K562 (cell line): ENCODE measurements around the gene CCDC148. TPM values are rescaled to one million over a fixed set of nuclear protein-coding genes. Genes with fewer than 3 reads are reported as not detected.
"Not testable (repeated sequence)": the region's sequence is repeated elsewhere in the genome, so short reads cannot be mapped to it uniquely, and the experiment has no call there.

Source experiments
- ATAC-seq: fragments of 200-7000 bp; cut with Tn5 transposase; 3 replicates; pipeline ENCODE4 v1.9.1; 2020; ENCODE audit warnings: moderate library complexity
- BruUV-seq: library from RNA; stranded (reverse); fragments of 400-500 nt; replicated peaks from 2 replicates; lab custom pipeline; 2021; lab: Mats Ljungman, UMichigan
- CTCF ChIA-PET: fragments of 300-600 bp; formaldehyde crosslinking; extraction: SDS; loops from one replicate; lab custom pipeline; 2021; ENCODE audit warnings: low intra/inter-chr PET ratio; lab: Yijun Ruan, JAX
- POLR2A ChIA-PET: fragments of 300-600, 350-650 bp; sonication (Branson Sonifier 250); formaldehyde crosslinking; extraction: SDS; loops from one replicate; lab custom pipeline; 2021; ENCODE audit warnings: antibody characterized with exemption, inconsistent platforms; lab: Yijun Ruan, JAX
- DNase-seq, 4 experiments: peaks; one replicate each; pipeline versions ENCODE4 v3.0.0 to v3.0.0-alpha.2; 2011 to 2018; ENCODE audit warnings: low spot score in 3 of 4, mixed read lengths in 3 of 4; ENCODE audit errors: extremely low read depth in 1 of 4
- FAIRE-seq: peaks from 2 replicates; lab custom pipeline; 2011; peaks lifted over from hg19 to GRCh38; lab: Jason Lieb, UNC
- H2AFZ ChIP-seq: 2 replicates; pipeline ENCODE4 v1.6.0; 2011; ENCODE audit warnings: low read depth, low read length, control low read depth, inconsistent platforms
- H3K27ac ChIP-seq: fragments of 200-600 bp; 3 replicates; pipeline ENCODE4 v1.8.0; 2011; ENCODE audit warnings: low read depth, mild to moderate bottlenecking, control low read depth, inconsistent platforms, low read length, moderate library complexity, mixed read lengths; ENCODE audit errors: extremely low read depth
- H3K27me3 ChIP-seq, 2 experiments: fragments of 300-600 bp in 1 of 2; 2 replicates in 1 of 2; 3 replicates in 1 of 2; pipeline versions ENCODE4 v1.6.0 to v1.8.0; 2011; ENCODE audit warnings: inconsistent platforms in 2 of 2, low read length in 2 of 2, mild to moderate bottlenecking in 1 of 2, mixed read lengths in 1 of 2, moderate library complexity in 1 of 2; ENCODE audit not compliant: control insufficient read depth in 2 of 2, insufficient read depth in 2 of 2
- H3K36me3 ChIP-seq: fragments of 300-600 bp; 3 replicates; pipeline ENCODE4 v1.8.0; 2011; ENCODE audit warnings: mild to moderate bottlenecking, low read length, inconsistent platforms; ENCODE audit not compliant: control insufficient read depth, insufficient read depth
- H3K4me1 ChIP-seq, 2 experiments: fragments of 200-600 bp in 1 of 2; replicated peaks in 1 of 2; 2 replicates in 1 of 2; 3 replicates in 1 of 2; pipeline versions ENCODE4 v1.5.1 to v1.8.0; 2011; ENCODE audit warnings: inconsistent platforms in 2 of 2, low read length in 2 of 2, mild to moderate bottlenecking in 1 of 2, mixed read lengths in 1 of 2, moderate library complexity in 1 of 2; ENCODE audit not compliant: control insufficient read depth in 2 of 2, insufficient read depth in 2 of 2
- H3K4me2 ChIP-seq: 2 replicates; pipeline ENCODE4 v1.6.1; 2011; ENCODE audit warnings: low read length, control low read depth, inconsistent platforms, mixed read lengths; ENCODE audit not compliant: insufficient read depth
- H3K4me3 ChIP-seq: fragments of 200-600 bp; sonication (generic), shearing (Covaris generic); 2 replicates; pipeline ENCODE4 v1.5.1; 2016; ENCODE audit warnings: control low read depth, inconsistent platforms
- H3K79me2 ChIP-seq: fragments of 200-600 bp; 3 replicates; pipeline ENCODE4 v1.8.0; 2011; ENCODE audit warnings: low read length, inconsistent platforms; ENCODE audit not compliant: control insufficient read depth, insufficient read depth
- H3K9ac ChIP-seq, 2 experiments: 2 replicates each; pipeline versions ENCODE4 v1.6.0 to v1.6.1; 2011; ENCODE audit warnings: low read depth in 2 of 2, low read length in 2 of 2, control low read depth in 1 of 2, inconsistent platforms in 1 of 2, mild to moderate bottlenecking in 1 of 2, mixed read lengths in 1 of 2; ENCODE audit not compliant: insufficient read depth in 1 of 2
- H3K9me1 ChIP-seq: one replicate; pipeline ENCODE4 v1.6.0; 2011; ENCODE audit warnings: inconsistent platforms, mild to moderate bottlenecking, low read length, moderate library complexity; ENCODE audit not compliant: control insufficient read depth, insufficient read depth
- H3K9me3 ChIP-seq: replicated peaks from 2 replicates; pipeline ENCODE4 v1.5.1; 2011; ENCODE audit warnings: low read depth, low read length, inconsistent platforms; ENCODE audit not compliant: control insufficient read depth, insufficient read depth
- H4K20me1 ChIP-seq: replicated peaks from 2 replicates; pipeline ENCODE4 v1.6.1; 2011; ENCODE audit warnings: low read length, inconsistent platforms, mixed read lengths; ENCODE audit not compliant: control insufficient read depth, insufficient read depth
- FOXA3 ChIP-seq, 2 experiments: fragments of 450-650 bp in 1 of 2; sonication (generic) in 1 of 2; formaldehyde crosslinking; IDR thresholded peaks in 1 of 2; conservative IDR thresholded peaks in 1 of 2; 2 replicates each; pipeline versions ENCODE4 v1.4.0 to v1.8.0; 2020 to 2022; ENCODE audit warnings: mild to moderate bottlenecking in 2 of 2, missing genetic modification reagents in 1 of 2
- FOXK2 ChIP-seq, 2 experiments: fragments of 450-650 bp; IDR thresholded peaks in 1 of 2; conservative IDR thresholded peaks in 1 of 2; 2 replicates each; pipeline ENCODE4 v1.6.1; 2016; ENCODE audit warnings: low read depth in 2 of 2, mild to moderate bottlenecking in 1 of 2
- MGA ChIP-seq: fragments of 450-650 bp; IDR thresholded peaks from 2 replicates; pipeline ENCODE4 v1.6.1; 2016; ENCODE audit warnings: mild to moderate bottlenecking, moderate library complexity
- MNT ChIP-seq, 2 experiments: fragments of 450-650 bp; conservative IDR thresholded peaks; 2 replicates each; pipeline ENCODE4 v1.6.1; 2017; ENCODE audit warnings: mild to moderate bottlenecking in 2 of 2, moderate library complexity in 2 of 2
- WGBS: fragments of 100-300 bp; shearing (Covaris generic); methylation state at CpG from one replicate; pipeline ENCODE4 v1.1.6; 2016; ENCODE audit warnings: low coverage, mixed read lengths; ENCODE audit not compliant: insufficient coverage; ENCODE audit errors: missing lambda C conversion rate; 5-methylcytosine and 5-hydroxymethylcytosine counted together
- in situ Hi-C: fragments of 300-500 bp; cut with MboI; formaldehyde crosslinking; loops from 4 replicates; pipeline ENCODE4 v1.15.0; 2018; ENCODE audit warnings: inconsistent platforms, mixed read lengths
- intact Hi-C: fragments of 100-400 bp; cut with micrococcal nuclease; formaldehyde crosslinking; loops from 2 replicates; pipeline ENCODE4 v1.14.2; 2022
- polyA plus RNA-seq, 8 experiments: library from polyadenylated mRNA; depleted of rRNA in 4 of 8; stranded (reverse) in 5 of 8; unstranded in 3 of 8; fragments of >200 nt; fragmentation: Nextera tagmentation in 2 of 8; fragmentation: Illumina TruSeq in 1 of 8; extraction: Ambion mirVana in 2 of 8; extraction: Trizol in 1 of 8; gene quantifications; 2 replicates each; pipeline versions ENCODE4 v1.2.1 to v1.2.3, GENCODE V29; 2011 to 2014; ENCODE audit warnings: inconsistent platforms in 1 of 8, missing spikeins in 1 of 8
- total RNA-seq, 7 experiments: library from RNA; depleted of rRNA in 6 of 7; stranded (reverse); fragments of >200 nt in 6 of 7; fragmentation: Illumina TruSeq in 2 of 7; extraction: Trizol in 2 of 7; gene quantifications; 2 replicates each; pipeline versions ENCODE4 v1.2.1 to v1.2.3, GENCODE V29; 2011 to 2021; ENCODE audit warnings: low replicate concordance in 1 of 7

Gene CCDC148
- total and polyA plus RNA-seq, 9 of the 15 experiments (the other 6 are each of a cell fraction or from before 2014, with no cell fraction given): 0.10 to 1.4 (median 0.65) TPM

GRCh38 chr2:158351466-158351816, 105.1 kb downstream of the CCDC148 start:
- Histone ChIP-seq H2AFZ (peak overlapping the region; percentile 84), H3K4me2 (peak overlapping the region; percentile 65; the same call in 1 of the 2 replicates), H3K9ac (peak overlapping the region in 1 of 2 experiments; percentile 35; a peak in 2 of 4 replicates)
- H3K4me3 ChIP-seq, H3K4me1 ChIP-seq, ATAC-seq, H3K9me3 ChIP-seq, intact Hi-C loops, H3K36me3 ChIP-seq, BruUV-seq, in situ Hi-C loops, H3K27ac ChIP-seq, H4K20me1 ChIP-seq, H3K79me2 ChIP-seq, CTCF ChIA-PET, POLR2A ChIA-PET, DNase-seq, FAIRE-seq, H3K9me1 ChIP-seq, H3K27me3 ChIP-seq: not testable (repeated sequence)
- WGBS: 53% methylated on average over 7 of the region's 14 CpGs
- TF ChIP-seq MGA (peak; percentile 5; the same call in 1 of the 2 replicates), FOXA3 (CRISPR knock-in tag; conservative IDR thresholded peaks at IDR 0.05 in 1 of 2, IDR thresholded peaks at IDR 0.05 in 1 of 2) (peak in 1 of 2 experiments; percentile 53; a peak in 2 of 4 replicates), FOXK2 (conservative IDR thresholded peaks at IDR 0.05 in 1 of 2, IDR thresholded peaks at IDR 0.05 in 1 of 2; ENCODE audit: low read depth in 2 of 2) (peak; percentile 34 to 55; a peak in 2 of 4 replicates), MNT (conservative IDR thresholded peaks at IDR 0.05) (0 out of 4 replicates have a peak, but pooled peaks of 1 of the 2 experiments have one; percentile 30)
